CD4-positive, alpha-beta T cell (primary cell): ENCODE data around the gene NCKAP5. TPM values are rescaled to one million over a fixed set of nuclear protein-coding genes. Genes with fewer than 3 reads are reported as not detected.

ENCODE experiments used
- ATAC-seq: fragments of 200-7000 bp; cut with Tn5 transposase; one replicate; pipeline ENCODE4 v1.10.0; 2022; ENCODE audit warnings: mild to moderate bottlenecking; ENCODE audit not compliant: poor library complexity
- CTCF ChIA-PET: fragments of 350-600 bp; sonication (Branson Sonifier 250); formaldehyde crosslinking; loops from one replicate; lab custom pipeline; 2021; ENCODE audit warnings: antibody characterized with exemption, inconsistent platforms; lab: Charles Lee
- POLR2A ChIA-PET: fragments of 350-600 bp; sonication (Branson Sonifier 250); formaldehyde crosslinking; loops from one replicate; lab custom pipeline; 2021; ENCODE audit warnings: antibody characterized with exemption, inconsistent platforms; lab: Charles Lee
- DNase-seq, 14 experiments: peaks; one replicate each; pipeline ENCODE4 v3.0.0-alpha.2; 2013 to 2020; ENCODE audit warnings: mixed read lengths in 2 of 14
- H3K27ac ChIP-seq, 2 donors: one replicate each; pipeline versions ENCODE4 v1.5.1 to v1.7.0; 2013; ENCODE audit warnings: low read length in 2 of 2, low read depth in 1 of 2, mild to moderate bottlenecking in 1 of 2
- H3K27me3 ChIP-seq, 2 experiments: 1 replicate in 1 of 2; 2 replicates in 1 of 2; pipeline versions ENCODE4 v1.6.1 to v1.7.0; 2013; ENCODE audit warnings: low read length in 2 of 2, control low read depth in 1 of 2, mild to moderate bottlenecking in 1 of 2, moderate library complexity in 1 of 2; ENCODE audit not compliant: insufficient read depth in 2 of 2, control insufficient read depth in 1 of 2
- H3K36me3 ChIP-seq: one replicate; pipeline ENCODE4 v1.6.1; 2013; ENCODE audit warnings: low read length, control low read depth; ENCODE audit not compliant: insufficient read depth
- H3K4me1 ChIP-seq: one replicate; pipeline ENCODE4 v1.6.1; 2013; ENCODE audit warnings: low read length, control low read depth; ENCODE audit not compliant: insufficient read depth
- H3K4me3 ChIP-seq: one replicate; pipeline ENCODE4 v1.5.1; 2013; ENCODE audit warnings: mild to moderate bottlenecking, low read length, moderate library complexity
- H3K9me3 ChIP-seq, 2 experiments: 1 replicate in 1 of 2; 2 replicates in 1 of 2; pipeline versions ENCODE4 v1.6.1 to v1.7.0; 2013; ENCODE audit warnings: low read length in 2 of 2, mild to moderate bottlenecking in 2 of 2, control low read depth in 1 of 2, moderate library complexity in 1 of 2; ENCODE audit not compliant: control insufficient read depth in 1 of 2, insufficient read depth in 1 of 2
- H3K27ac Mint-ChIP-seq: one replicate; pipeline ENCODE4 v1.8.0; 2020; ENCODE audit warnings: mixed read lengths
- H3K27me3 Mint-ChIP-seq: one replicate; pipeline ENCODE4 v1.8.0; 2021; ENCODE audit warnings: mixed read lengths
- H3K36me3 Mint-ChIP-seq: one replicate; pipeline ENCODE4 v1.8.0; 2021; ENCODE audit warnings: low read depth, mixed read lengths
- H3K4me1 Mint-ChIP-seq: one replicate; pipeline ENCODE4 v1.8.0; 2021; ENCODE audit warnings: low read depth, mixed read lengths
- H3K4me3 Mint-ChIP-seq: one replicate; pipeline ENCODE4 v1.8.0; 2020; ENCODE audit warnings: mild to moderate bottlenecking, mixed read lengths
- H3K9me3 Mint-ChIP-seq: one replicate; pipeline ENCODE4 v1.8.0; 2020; ENCODE audit warnings: mixed read lengths
- intact Hi-C, 2 experiments: fragments of 100-400 bp; cut with DNase I in 1 of 2; cut with micrococcal nuclease in 1 of 2; formaldehyde crosslinking; loops; one replicate each; pipeline versions ENCODE4 v1.15.1 to v1.9.0; 2023 to 2025; cut with DNase I, micrococcal nuclease
- total RNA-seq, 174 experiments: library from RNA in 2 of 174; stranded (reverse) in 2 of 174; gene quantifications; one replicate each; pipeline ENCODE4 v1.2.3 and lab custom pipeline; 2021 to 2026
- TF ChIP-seq, protein P1 (sequence below): fragments of 200-600 bp; IDR thresholded peaks from one replicate; pipeline ENCODE4 v1.8.0; 2022; ENCODE audit warnings: antibody characterized with exemption, mild to moderate bottlenecking

NCKAP5 gene
- total RNA-seq, 2 experiments from 2014 or later = not detected

DNA sequence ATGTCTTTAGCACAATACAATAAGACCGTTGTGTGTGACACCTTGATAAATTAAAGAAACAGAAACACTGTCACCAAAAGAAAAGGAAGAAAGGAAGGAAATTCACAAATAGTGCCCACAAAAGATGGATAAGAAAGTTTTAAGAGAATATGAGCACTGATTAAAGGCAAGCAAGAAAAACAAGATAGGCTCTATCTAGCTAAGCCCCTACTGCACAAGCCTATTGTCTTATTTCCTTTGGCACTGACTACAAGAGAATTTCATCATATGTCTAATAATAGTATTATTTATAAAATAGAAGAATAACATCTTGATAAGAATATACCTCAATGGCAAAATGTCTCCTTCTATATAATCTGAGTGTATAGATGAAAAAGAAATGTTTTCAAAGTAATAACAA, 335.7 kb downstream of the NCKAP5 start:
- ATAC-seq (no peak), DNase-seq (no peak)
- no peaks in the 10 kb centered on the region for H3K4me1 Mint-ChIP-seq
- TF ChIP-seq, protein P1, sequence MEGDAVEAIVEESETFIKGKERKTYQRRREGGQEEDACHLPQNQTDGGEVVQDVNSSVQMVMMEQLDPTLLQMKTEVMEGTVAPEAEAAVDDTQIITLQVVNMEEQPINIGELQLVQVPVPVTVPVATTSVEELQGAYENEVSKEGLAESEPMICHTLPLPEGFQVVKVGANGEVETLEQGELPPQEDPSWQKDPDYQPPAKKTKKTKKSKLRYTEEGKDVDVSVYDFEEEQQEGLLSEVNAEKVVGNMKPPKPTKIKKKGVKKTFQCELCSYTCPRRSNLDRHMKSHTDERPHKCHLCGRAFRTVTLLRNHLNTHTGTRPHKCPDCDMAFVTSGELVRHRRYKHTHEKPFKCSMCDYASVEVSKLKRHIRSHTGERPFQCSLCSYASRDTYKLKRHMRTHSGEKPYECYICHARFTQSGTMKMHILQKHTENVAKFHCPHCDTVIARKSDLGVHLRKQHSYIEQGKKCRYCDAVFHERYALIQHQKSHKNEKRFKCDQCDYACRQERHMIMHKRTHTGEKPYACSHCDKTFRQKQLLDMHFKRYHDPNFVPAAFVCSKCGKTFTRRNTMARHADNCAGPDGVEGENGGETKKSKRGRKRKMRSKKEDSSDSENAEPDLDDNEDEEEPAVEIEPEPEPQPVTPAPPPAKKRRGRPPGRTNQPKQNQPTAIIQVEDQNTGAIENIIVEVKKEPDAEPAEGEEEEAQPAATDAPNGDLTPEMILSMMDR = no peak
- Histone ChIP-seq H3K4me1 (no peaks in the 10 kb centered on the region), H3K27me3 (no peaks in the 10 kb centered on the region), H3K9me3 (no peaks in the 10 kb centered on the region), H3K27ac (no peak overlapping the region), H3K4me3 (no peak overlapping the region), H3K36me3 (no peaks in the 10 kb centered on the region)
- intact Hi-C loops = no loop called here
- CTCF ChIA-PET = no interaction called here
- H3K36me3 Mint-ChIP-seq = no peaks in the 10 kb centered on the region
- POLR2A ChIA-PET = no interaction called here
- H3K4me3 Mint-ChIP-seq = no peak overlapping the region
- H3K9me3 Mint-ChIP-seq = peaks cover 1% of the 10 kb centered on the region
- H3K27ac Mint-ChIP-seq = no peak overlapping the region
- H3K27me3 Mint-ChIP-seq = no peaks in the 10 kb centered on the region

DNA sequence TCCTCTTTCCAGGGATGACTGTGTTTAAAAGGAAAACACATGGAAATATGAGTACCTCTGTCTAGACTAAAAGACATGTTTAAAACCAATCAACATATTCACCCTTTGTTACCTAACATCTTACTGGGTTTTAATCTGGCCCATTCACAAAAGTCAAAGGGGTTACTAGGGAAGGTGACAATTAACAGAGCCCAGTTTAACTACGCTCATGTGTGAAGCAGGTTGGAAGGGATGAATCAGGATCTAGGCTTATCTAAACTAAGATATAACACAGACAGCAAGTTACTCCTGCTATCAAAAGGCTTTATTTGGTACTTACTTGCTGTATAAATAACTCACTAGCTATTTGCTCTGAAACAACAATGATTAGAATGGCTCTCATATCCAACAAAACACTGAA, 337.0 kb downstream of the NCKAP5 start:
- ChIA-PET POLR2A (no interaction called here), CTCF (no interaction called here)
- TF ChIP-seq, protein P1 = no peak
- Histone ChIP-seq H3K27ac (no peak overlapping the region), H3K9me3 (no peaks in the 10 kb centered on the region), H3K36me3 (no peaks in the 10 kb centered on the region), H3K27me3 (no peaks in the 10 kb centered on the region), H3K4me1 (no peaks in the 10 kb centered on the region), H3K4me3 (no peak overlapping the region)
- Mint-ChIP-seq H3K9me3 (peaks cover 1% of the 10 kb centered on the region), H3K27me3 (no peaks in the 10 kb centered on the region), H3K27ac (no peak overlapping the region), H3K4me3 (no peak overlapping the region), H3K36me3 (no peaks in the 10 kb centered on the region), H3K4me1 (no peaks in the 10 kb centered on the region)
- no peak for DNase-seq
- ATAC-seq = no peak
- intact Hi-C loops = no loop called here

DNA sequence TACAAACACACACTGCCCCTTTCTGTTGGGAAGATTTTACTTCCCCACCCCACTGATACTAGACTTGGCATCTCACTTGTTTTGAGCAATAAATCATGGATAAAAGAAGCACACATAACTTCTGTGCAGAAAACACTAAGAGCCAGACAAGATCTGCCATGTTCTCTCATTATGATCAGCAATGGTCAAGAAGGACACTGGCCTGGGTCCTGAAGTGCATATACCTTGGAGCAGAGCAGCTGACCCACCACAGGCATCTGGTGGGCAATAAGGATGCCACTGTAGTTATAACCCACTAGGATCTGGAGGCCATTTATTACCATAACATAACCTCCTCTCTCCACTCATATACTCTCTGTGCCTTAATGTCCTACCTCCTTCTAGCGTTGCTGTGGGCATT, 338.3 kb downstream of the NCKAP5 start:
- Histone ChIP-seq H3K4me1 (no peaks in the 10 kb centered on the region), H3K27ac (no peak overlapping the region), H3K9me3 (peaks cover 0 to 3% of the 10 kb centered on the region in 2 experiments), H3K27me3 (no peaks in the 10 kb centered on the region), H3K4me3 (no peak overlapping the region), H3K36me3 (no peaks in the 10 kb centered on the region)
- DNase-seq (no peak), ATAC-seq (no peak)
- no peak overlapping the region for H3K4me3 Mint-ChIP-seq
- H3K27ac Mint-ChIP-seq = no peak overlapping the region
- H3K36me3 Mint-ChIP-seq = no peaks in the 10 kb centered on the region
- intact Hi-C loops = no loop called here
- CTCF ChIA-PET = no interaction called here
- TF ChIP-seq, protein P1 = no peak
- POLR2A ChIA-PET = no interaction called here
- H3K4me1 Mint-ChIP-seq = no peaks in the 10 kb centered on the region
- peaks cover 1% of the 10 kb centered on the region for H3K9me3 Mint-ChIP-seq
- H3K27me3 Mint-ChIP-seq = no peaks in the 10 kb centered on the region
